PC-3 (cell line): ENCODE results near the gene IL10RB. TPM values are rescaled to one million over a fixed set of nuclear protein-coding genes. Genes with fewer than 3 reads are reported as not detected.

Source experiments
- ATAC-seq: fragments of 200-7000 bp; cut with Tn5 transposase; 2 replicates; pipeline ENCODE4 v1.9.1; 2020; ENCODE audit warnings: mild to moderate bottlenecking, moderate library complexity
- BruUV-seq: library from RNA; stranded (reverse); fragments of 400-500 nt; replicated peaks from 2 replicates; lab custom pipeline; 2021; lab: Mats Ljungman, UMichigan
- CTCF ChIA-PET: fragments of 300-600 bp; sonication (Branson Sonifier 250); formaldehyde crosslinking; loops from one replicate; lab custom pipeline; 2022; ENCODE audit warnings: antibody characterized with exemption; lab: Charles Lee
- POLR2A ChIA-PET: fragments of 300-600 bp; sonication (Branson Sonifier 250); formaldehyde crosslinking; loops from one replicate; lab custom pipeline; 2022; ENCODE audit warnings: antibody characterized with exemption; ENCODE audit not compliant: unreplicated experiment; lab: Charles Lee
- DNase-seq: peaks from one replicate; pipeline ENCODE4 v3.0.0-alpha.2; 2015
- H2AFZ ChIP-seq: fragments of 300-600 bp; sonication (generic); 2 replicates; pipeline ENCODE4 v1.6.0; 2016; ENCODE audit warnings: antibody characterized with exemption, low read length
- H3F3A ChIP-seq: fragments of 300-600 bp; sonication (generic); one replicate; pipeline ENCODE4 v1.6.0; 2017; ENCODE audit warnings: antibody characterized with exemption, low read length, control low read depth, mild to moderate bottlenecking; ENCODE audit not compliant: unreplicated experiment
- H3K27ac ChIP-seq: fragments of 300-600 bp; sonication (generic); 2 replicates; pipeline ENCODE4 v1.5.1; 2016; ENCODE audit warnings: mild to moderate bottlenecking, low read length
- H3K27me3 ChIP-seq: fragments of 300-600 bp; sonication (generic); 2 replicates; pipeline ENCODE4 v1.6.1; 2016; ENCODE audit warnings: low read length, mixed read lengths
- H3K36me3 ChIP-seq: fragments of 300-600 bp; sonication (generic); 2 replicates; pipeline ENCODE4 v1.6.1; 2016; ENCODE audit warnings: low read depth, mixed run types, low read length, mixed read lengths
- H3K4me1 ChIP-seq: fragments of 300-600 bp; sonication (generic); 2 replicates; pipeline ENCODE4 v1.5.1; 2016; ENCODE audit warnings: low read length; ENCODE audit not compliant: insufficient read depth
- H3K4me2 ChIP-seq: fragments of 300-600 bp; sonication (generic); 2 replicates; pipeline ENCODE4 v1.6.0; 2016; ENCODE audit warnings: low read length
- H3K4me3 ChIP-seq: fragments of 300-600 bp; sonication (generic); 2 replicates; pipeline ENCODE4 v1.5.1; 2016; ENCODE audit warnings: mild to moderate bottlenecking, low read length, mixed read lengths
- H3K79me2 ChIP-seq: fragments of 300-600 bp; sonication (generic); 2 replicates; pipeline ENCODE4 v1.6.1; 2017; ENCODE audit warnings: low read length, mixed read lengths
- H3K9ac ChIP-seq: fragments of 300-600 bp; sonication (generic); 2 replicates; pipeline ENCODE4 v1.6.0; 2016; ENCODE audit warnings: mild to moderate bottlenecking, low read length
- H3K9me2 ChIP-seq: fragments of 300-600 bp; sonication (generic); replicated peaks from 2 replicates; pipeline ENCODE4 v1.6.1; 2016; ENCODE audit warnings: mixed run types, low read length, mixed read lengths
- H3K9me3 ChIP-seq: fragments of 300-600 bp; sonication (generic); 2 replicates; pipeline ENCODE4 v1.6.1; 2016; ENCODE audit warnings: low read length, mixed read lengths
- H4K20me1 ChIP-seq: fragments of 300-600 bp; sonication (generic); 2 replicates; pipeline ENCODE4 v1.6.1; 2016; ENCODE audit warnings: low read length, mixed read lengths
- EZH2 ChIP-seq: fragments of 300-600 bp; sonication (generic); IDR thresholded peaks from one replicate; pipeline ENCODE4 v1.6.1; 2017; ENCODE audit warnings: antibody characterized with exemption, mild to moderate bottlenecking, low read length; ENCODE audit not compliant: unreplicated experiment
- EZH2phosphoT487 ChIP-seq: fragments of 300-600 bp; sonication (generic); IDR thresholded peaks from 2 replicates; pipeline ENCODE4 v1.6.1; 2018; ENCODE audit warnings: mild to moderate bottlenecking, antibody characterized with exemption, low read length, borderline replicate concordance
- intact Hi-C: fragments of 100-400 bp; cut with micrococcal nuclease; formaldehyde crosslinking; loops from 2 replicates; pipeline ENCODE4 v1.9.0; 2023
- total RNA-seq: library from RNA; depleted of rRNA; stranded (reverse); fragments of >200 nt; gene quantifications from 2 replicates; pipeline ENCODE4 v1.2.3, GENCODE V29; 2014
- TF ChIP-seq, protein P1 (sequence below): fragments of 300-600 bp; sonication (generic); conservative IDR thresholded peaks from 2 replicates; pipeline ENCODE4 v1.5.1; 2017; ENCODE audit warnings: antibody characterized with exemption, low read depth, mild to moderate bottlenecking, low read length

Gene IL10RB
- total RNA-seq, 1 experiment from 2014 or later: 26.8 TPM

DNA sequence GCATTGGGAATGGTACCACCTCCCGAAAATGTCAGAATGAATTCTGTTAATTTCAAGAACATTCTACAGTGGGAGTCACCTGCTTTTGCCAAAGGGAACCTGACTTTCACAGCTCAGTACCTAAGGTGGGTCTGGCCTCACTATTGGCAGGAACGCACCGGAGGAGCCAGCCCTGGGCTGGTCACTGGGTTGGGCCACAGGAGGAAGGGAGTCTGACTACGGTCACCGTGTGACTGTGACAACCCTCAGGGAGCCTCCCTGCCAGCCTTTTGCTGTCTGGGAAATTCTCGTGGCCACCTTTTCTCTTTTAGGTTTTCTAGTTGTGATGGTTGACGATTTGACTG is 2.2 kb downstream of the IL10RB start:
- H3F3A ChIP-seq: peaks cover 3% of the 10 kb centered on the region
- H3K4me1 ChIP-seq: peaks cover 14% of the 10 kb centered on the region
- TF ChIP-seq EZH2: no peak
- TF ChIP-seq, protein P1, sequence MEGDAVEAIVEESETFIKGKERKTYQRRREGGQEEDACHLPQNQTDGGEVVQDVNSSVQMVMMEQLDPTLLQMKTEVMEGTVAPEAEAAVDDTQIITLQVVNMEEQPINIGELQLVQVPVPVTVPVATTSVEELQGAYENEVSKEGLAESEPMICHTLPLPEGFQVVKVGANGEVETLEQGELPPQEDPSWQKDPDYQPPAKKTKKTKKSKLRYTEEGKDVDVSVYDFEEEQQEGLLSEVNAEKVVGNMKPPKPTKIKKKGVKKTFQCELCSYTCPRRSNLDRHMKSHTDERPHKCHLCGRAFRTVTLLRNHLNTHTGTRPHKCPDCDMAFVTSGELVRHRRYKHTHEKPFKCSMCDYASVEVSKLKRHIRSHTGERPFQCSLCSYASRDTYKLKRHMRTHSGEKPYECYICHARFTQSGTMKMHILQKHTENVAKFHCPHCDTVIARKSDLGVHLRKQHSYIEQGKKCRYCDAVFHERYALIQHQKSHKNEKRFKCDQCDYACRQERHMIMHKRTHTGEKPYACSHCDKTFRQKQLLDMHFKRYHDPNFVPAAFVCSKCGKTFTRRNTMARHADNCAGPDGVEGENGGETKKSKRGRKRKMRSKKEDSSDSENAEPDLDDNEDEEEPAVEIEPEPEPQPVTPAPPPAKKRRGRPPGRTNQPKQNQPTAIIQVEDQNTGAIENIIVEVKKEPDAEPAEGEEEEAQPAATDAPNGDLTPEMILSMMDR: no peak
- no peak for TF ChIP-seq EZH2phosphoT487
- no TSS peak for BruUV-seq
- H3K4me3 ChIP-seq: no peak overlapping the region
- H3K79me2 ChIP-seq: no peaks in the 10 kb centered on the region; the same call in 1 of the 2 replicates
- POLR2A ChIA-PET: no interaction called here
- no peak overlapping the region for H3K27ac ChIP-seq
- CTCF ChIA-PET: no interaction called here
- no peak overlapping the region for H3K9ac ChIP-seq
- no peak overlapping the region for H2AFZ ChIP-seq
- H3K9me2 ChIP-seq: no peaks in the 10 kb centered on the region
- H3K4me2 ChIP-seq: no peak overlapping the region
- intact Hi-C loops: no loop called here
- H3K36me3 ChIP-seq: no peaks in the 10 kb centered on the region
- no peaks in the 10 kb centered on the region for H3K27me3 ChIP-seq
- no peak for DNase-seq
- no peaks in the 10 kb centered on the region for H3K9me3 ChIP-seq
- H4K20me1 ChIP-seq: no peaks in the 10 kb centered on the region
- ATAC-seq: no peak

DNA sequence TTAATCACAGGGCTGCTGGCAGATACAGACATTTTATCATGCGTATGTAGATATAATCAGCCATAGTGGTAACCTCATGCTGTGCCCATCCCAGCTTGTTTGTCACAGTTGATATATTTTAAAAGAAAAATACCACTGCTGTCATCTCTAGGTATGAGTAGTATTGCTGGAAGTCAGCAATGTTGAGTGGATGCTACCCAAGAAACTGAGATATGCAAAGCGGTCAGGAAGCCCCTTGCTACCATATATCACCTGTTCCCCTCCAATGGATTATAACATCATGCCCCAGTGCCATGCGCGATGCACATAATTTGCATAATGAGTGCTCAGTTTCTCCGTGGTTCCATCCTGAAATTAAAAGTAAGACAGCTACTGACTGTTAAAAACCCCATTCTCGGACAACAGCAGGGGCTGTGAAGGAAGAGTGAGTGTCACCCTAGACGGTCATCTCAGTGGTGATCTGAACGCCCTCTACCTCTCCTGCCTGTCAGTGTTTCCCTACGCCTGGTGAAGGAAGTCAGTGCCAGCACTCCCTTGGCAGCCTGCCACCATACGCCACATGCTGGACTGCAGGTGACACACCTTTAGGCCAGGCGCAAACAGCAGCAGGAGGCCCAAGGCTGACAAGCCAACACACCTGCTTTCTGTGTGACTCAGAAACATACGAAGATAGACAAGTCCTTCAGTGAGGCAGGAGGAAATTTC is 2.7 kb downstream of the IL10RB start:
- intact Hi-C loops: no loop called here
- Histone ChIP-seq H3K79me2 (no peaks in the 10 kb centered on the region; the same call in 1 of the 2 replicates), H3K4me1 (peaks cover 14% of the 10 kb centered on the region), H4K20me1 (no peaks in the 10 kb centered on the region), H3K4me3 (no peak overlapping the region), H3F3A (peaks cover 3% of the 10 kb centered on the region), H2AFZ (no peak overlapping the region), H3K36me3 (no peaks in the 10 kb centered on the region), H3K27ac (no peak overlapping the region), H3K9ac (no peak overlapping the region), H3K9me2 (no peaks in the 10 kb centered on the region), H3K9me3 (no peaks in the 10 kb centered on the region), H3K4me2 (0 out of 2 replicates have a peak overlapping the region, but pooled peaks have one; percentile 7), H3K27me3 (no peaks in the 10 kb centered on the region)
- TF ChIP-seq, protein P1: peak; percentile 36; the same call in 1 of the 2 replicates
- no peak for TF ChIP-seq EZH2phosphoT487
- no peak for TF ChIP-seq EZH2
- ChIA-PET POLR2A (interaction anchor here (0.7 kb wide), 1 partner anchor 56 kb away, joined by 4 read pairs; the partner anchor contains the start of gene IFNAR1), CTCF (interaction anchor here (0.7 kb wide), 1 partner anchor 93 kb away, joined by 3 read pairs; no protein-coding TSS in a partner anchor)
- ATAC-seq: peak; percentile 59
- peak; percentile 96 for DNase-seq
- no TSS peak for BruUV-seq

DNA sequence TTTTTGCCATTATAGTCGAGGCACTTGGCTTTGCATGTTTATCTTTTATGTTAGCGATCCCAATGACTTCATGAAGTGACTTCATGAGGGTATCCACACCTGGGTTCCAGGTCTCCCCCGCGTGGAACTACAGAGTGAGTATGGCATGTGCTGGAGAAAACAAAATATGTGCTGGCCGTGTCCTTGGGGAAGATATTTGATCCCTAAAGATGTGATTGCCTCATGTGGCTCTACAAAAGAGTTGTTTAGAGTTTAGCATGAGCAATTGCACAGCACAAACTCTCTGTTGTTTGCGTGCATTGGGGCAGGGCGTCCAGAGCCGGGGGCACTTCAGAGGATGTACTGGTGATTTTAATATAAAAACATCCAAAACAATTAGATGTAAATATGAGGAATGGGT is 4.8 kb downstream of the IL10RB start:
- DNase-seq: no peak
- no peak for ATAC-seq
- TF ChIP-seq, protein P1: no peak
- TF ChIP-seq EZH2: no peak
- no peak for TF ChIP-seq EZH2phosphoT487
- no peaks in the 10 kb centered on the region for H3K36me3 ChIP-seq
- POLR2A ChIA-PET: no interaction called here
- no peak overlapping the region for H2AFZ ChIP-seq
- H3F3A ChIP-seq: peaks cover 3% of the 10 kb centered on the region
- no peak overlapping the region for H3K4me2 ChIP-seq
- H3K79me2 ChIP-seq: no peaks in the 10 kb centered on the region; the same call in 1 of the 2 replicates
- intact Hi-C loops: no loop called here
- no peak overlapping the region for H3K9ac ChIP-seq
- H3K4me3 ChIP-seq: no peak overlapping the region
- H3K9me2 ChIP-seq: no peaks in the 10 kb centered on the region
- H3K9me3 ChIP-seq: no peaks in the 10 kb centered on the region
- CTCF ChIA-PET: no interaction called here
- H3K27me3 ChIP-seq: no peaks in the 10 kb centered on the region
- peaks cover 9% of the 10 kb centered on the region for H3K4me1 ChIP-seq
- no peak overlapping the region for H3K27ac ChIP-seq
- no TSS peak for BruUV-seq
- no peaks in the 10 kb centered on the region for H4K20me1 ChIP-seq
